GM19328 (cell line): ENCODE data around the gene SULF2.

Experiments
- ATAC-seq: cut with Tn5 transposase; IDR thresholded peaks from one replicate; pipeline ENCODE4 v1.9.1; 2021; ENCODE audit warnings: mild to moderate bottlenecking, moderate library complexity; ENCODE audit not compliant: unreplicated experiment

The SULF2 gene

DNA sequence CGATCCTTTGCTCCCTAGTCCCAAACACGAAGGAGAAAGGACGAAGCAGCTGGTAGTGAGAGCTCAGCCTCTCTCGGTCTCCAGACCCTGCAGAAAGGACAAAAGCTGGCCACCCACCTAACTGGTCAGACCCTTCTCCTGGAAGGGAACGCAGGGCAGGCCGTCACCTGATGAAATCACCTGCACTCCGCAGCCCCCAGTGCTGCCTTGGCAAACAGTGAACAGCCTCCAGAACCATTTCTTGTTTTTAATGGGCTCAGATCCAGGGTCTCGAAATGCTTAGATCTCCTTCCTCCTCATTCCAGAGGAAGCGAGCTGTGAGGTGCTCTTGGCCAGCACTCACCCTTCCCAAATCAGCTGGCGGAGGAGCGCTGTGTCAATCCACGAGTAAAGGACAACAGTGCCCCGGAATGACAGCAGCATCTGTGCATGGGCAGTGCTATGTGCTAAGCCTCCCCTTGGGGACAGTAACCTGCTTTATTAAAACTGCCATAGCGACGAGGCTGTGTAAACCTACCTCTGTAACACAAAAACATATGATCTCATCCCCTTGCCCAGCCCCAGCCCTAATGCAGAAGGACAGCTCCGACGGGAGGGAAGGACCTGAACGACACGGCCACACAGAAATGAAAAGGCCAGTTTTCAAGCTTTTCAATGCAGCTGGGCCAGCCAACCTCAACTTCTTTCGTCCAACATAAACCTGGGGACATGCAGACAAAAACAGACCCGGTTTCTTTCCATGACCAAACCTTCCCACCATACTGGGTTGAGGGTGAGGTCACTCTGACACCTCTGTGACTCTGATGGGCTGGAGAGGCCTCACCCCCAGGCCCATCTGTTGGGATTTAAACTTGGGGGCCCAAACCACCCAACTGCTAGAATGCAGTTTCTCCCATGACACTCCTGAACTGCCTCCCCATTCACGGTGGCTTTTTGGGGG lies 43.3 kb downstream of the SULF2 start:
- ATAC-seq: no peak

DNA sequence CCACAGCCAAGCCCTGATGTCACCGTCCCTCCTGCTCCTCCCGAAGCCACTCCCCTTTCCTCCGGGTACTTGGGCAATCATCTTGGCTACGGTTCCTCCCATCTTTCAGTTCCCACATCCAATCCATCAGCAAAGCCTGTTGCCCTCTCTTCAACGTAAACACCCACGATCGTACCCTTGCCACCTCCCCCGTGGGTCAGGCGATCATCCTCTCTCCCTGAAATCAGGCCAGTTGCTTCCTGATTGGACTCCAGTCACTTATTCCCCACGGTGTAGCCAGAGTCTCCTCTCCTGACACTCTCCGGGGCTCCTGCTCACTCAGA lies 44.5 kb downstream of the SULF2 start:
- ATAC-seq: no peak

DNA sequence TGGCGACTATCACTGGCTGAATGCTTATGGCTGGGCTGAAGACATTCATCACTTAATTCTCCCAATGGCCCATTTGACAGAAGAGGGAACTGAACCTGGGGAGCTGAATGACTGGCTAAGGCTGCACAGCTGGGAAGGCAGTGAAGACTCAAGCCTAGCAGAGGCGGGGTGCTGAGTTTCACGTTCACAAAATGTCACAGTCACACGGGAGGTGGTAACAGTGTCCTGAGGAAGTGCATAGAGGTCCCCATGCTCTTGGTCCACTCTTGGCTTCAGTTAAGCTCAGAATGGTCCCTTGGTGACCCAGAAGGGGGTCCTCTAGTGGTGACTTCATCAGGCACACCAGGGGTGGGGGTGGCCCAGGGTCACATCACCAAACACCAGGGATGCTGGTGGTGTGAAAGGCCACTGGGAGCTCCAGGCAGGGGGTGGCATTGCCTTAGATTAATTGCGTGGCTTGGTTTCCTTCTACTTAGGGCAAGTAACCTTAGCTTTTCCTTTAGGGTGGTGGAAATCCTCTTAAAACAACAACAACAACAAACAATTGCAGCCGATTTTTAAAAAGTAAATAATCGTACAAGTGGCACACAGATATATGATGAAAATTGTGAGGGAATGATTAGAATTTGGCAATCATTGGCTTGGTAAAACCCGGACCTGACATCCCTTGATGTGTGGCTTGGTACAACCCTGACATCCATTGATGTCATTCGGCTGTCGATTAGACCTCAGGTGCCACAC lies 45.0 kb downstream of the SULF2 start:
- no peak for ATAC-seq

DNA sequence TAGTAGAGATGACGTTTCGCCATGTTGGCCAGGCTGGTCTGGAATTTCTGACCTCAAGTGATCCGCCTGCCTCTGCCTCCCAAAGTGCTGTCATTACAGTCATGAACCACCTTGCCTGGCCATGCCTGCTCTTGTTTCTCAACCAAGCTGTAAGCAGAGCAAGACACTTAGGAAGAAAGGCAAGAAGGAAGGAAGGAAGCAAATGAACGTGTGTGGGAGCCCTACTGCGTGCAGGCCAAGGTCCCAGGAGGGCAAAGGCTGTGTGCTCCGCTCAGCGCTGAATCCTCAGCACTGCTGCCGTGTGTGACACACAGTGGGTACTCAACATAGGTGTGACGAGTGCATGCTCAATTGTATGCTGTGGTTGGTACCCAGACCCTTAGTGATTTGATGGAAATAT lies 47.4 kb downstream of the SULF2 start:
- ATAC-seq: no peak

DNA sequence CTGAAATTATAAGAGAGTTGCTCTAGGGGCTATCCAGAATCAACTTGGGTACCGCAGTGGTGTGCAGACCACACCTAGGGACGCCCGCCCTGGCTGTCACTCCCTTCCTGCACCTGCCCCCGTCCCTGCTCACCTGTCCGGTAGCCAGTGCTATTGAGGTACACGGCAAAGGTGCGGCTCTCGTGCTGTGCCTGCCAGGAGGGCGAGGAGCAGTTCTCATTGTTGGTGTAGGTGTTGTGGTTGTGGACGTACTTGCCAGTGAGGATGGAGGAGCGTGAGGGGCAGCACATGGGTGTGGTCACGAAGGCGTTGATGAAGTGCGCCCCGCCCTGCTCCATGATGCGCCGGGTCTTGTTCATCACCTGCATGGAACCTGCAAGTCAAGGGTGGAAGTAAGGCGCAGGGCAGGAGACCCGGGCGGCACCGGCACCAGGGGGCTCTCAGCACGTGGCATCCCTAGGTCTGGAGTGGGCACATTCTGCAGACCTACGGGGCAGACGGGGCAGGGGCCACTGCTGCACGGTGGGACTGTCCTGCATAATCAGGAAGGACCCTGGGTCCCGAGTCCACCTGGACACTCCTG lies 48.6 kb downstream of the SULF2 start:
- no peak for ATAC-seq

DNA sequence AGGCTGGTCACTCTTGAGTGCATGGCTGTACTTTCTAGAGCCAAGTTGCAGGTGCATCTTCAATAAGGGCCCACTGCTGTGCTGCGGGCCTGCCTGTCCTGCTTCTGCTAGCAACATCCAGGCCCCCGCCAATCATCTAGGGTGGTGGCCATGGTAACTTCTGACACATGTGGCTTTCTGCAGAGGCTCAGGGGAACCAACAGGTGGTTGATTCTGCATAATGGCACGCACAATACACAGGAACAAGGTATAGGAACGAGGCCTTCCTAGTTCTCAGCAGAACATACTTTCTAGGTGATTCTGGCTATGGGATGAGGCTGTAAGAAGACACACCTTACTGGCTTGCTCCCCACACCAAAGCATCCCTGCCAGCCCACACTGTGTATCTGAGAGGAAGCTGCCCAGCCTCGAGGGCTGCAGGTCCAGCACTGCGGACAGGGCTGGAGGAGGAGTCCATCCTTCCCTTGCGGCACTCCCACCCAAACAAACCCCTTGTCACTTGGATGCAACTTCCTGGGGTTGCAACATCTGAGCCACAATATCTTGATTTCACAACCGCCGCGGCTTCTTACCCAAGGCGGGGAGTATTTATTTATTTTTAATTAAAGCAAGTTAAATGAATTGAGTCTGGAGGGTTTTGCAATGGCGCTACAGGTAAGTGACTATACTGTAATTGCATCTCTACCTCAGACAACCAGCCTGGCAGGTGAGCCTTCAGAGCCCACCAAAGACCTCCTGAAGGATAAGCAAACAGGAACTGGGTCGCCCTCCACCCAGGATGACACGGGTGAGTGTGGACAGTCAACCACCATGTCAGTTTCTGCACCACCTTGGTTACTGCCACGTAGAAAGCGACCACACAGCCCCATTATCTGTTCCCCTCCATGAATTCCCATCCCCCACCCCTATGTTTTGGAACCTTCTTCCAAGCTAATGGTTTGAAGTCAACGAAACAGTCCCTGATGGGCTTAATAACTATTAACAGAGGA lies 49.6 kb downstream of the SULF2 start:
- no peak for ATAC-seq

DNA sequence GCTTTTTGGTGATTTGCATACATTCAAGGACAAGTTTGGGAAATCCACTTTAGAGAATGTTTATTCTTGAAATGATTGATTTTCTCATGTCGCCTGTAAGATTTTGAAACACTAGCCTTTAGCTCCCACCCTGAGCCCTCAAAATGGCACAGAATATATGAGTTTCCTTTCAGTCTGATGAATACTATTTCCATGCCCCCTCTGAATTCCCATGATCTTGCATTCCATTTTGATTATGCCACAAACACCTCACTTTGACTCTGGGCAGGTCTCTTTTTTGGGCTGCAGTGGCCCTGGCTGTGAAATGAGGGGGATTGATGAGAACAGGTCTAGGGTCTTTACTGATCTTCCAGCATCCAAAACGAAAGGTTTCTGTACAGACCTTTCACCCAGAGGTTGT lies 50.4 kb downstream of the SULF2 start:
- ATAC-seq: no peak

DNA sequence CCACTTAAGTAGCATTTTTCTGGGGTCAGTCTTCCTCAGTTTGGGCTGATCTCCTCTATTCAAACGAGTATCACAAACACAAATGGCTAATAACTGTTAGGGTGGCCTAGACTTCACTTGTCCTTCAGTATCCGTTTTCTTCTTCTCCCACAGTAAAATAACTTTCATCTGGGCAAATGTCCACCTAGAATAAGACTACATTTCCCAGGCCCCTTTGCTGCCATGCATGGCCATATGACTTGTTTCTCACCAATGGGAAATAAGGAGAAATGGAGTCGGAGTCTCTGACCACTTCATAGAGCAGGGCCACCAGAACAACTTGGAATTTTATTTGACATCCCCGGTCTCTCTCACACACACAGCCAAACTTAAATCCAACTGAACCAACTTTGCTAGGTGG lies 51.4 kb downstream of the SULF2 start:
- ATAC-seq: no peak

DNA sequence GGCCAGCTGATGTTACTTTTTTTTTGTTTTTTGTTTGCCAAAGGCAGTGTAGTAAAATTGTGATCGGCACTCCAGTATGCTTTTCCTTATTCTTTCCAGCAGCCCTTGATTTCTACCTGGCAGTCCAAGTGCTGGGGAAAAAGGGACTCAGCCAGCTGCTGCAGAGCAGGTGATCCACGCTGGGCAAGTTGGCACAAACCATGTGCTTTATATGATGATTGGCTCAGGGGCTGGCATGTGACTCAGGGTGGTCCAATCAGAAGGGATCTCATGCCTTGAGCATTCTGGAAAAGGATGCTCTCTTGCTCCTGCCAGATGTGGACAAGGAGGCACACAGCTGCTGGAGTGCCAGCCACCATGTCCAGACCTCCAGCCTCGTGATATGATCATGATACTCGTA lies 54.5 kb downstream of the SULF2 start:
- no peak for ATAC-seq

DNA sequence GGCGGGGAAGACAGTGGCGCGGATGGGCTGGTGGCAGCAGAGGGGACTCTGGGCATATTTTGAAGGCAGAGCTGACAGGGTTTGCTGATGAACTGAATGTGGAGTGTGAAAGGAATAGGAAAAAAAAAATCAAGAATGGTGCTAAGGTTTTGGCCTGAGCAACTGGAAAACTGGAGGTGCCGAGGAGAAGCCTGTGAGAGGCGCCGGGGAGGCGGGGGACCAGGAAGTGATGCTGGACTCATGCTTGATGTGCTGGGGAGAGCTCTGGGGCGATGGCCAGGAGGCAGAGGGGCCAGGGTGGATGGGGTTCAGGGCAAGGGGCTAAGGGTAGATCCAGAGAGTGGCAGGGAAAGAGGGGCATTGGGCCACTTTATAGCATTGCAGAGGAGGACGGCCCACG lies 55.8 kb downstream of the SULF2 start:
- no peak for ATAC-seq

DNA sequence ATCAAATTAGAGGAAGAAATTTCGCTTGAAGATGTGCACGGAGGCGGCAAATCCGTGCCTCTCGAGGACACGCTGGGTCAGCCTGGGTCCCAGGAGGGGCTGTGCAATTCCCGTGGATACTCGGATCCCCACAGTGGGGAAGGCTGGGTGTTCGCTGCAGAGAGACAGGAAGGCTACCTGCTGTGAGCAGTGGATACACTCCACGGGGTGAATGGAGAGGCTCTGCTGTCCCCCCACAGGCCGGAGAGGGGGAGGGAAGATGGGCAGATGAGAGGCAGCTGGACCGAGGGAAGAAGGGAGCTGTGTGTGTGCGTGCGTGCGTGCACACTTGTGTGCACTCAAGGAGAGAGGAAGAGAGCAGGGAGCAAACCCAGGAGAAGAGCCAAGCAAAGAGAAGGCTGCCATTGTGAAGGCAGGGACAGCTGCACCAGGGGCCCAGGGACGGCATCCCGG lies 57.3 kb downstream of the SULF2 start:
- ATAC-seq: no peak

DNA sequence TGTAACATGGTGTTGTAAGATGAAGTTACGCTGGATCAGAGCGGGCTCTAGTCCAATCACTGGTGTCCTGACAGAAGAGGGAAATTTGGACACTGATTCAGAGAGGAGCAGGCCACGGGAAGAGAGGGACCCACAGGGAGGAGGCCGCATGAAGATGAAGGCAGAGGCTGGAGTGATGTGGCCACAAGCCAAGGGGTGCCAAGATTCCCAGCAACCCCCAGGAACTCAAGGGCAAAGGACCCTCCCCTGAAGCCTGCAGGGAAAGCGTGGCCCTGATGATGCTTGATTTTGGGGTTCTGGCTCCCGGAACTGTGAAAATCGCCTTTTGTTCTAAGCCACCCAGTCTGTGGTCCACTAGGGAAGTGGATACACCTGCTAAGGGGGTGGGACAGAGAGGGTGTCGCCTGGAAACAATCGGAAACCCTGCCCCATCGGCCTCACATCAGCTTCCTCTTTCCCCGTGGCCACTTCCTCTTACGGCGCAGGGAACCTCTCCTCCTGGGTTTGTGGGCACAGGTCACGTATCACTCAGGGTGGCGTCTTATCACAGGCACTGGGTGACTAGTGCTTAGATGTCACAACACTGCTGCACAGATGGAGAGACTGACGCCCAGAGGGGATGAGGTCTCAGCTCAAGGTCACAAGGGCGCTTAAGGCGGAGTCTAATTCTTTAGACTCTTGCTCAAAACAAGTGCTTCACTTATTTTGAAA lies 58.0 kb downstream of the SULF2 start:
- ATAC-seq: peak; percentile 73

DNA sequence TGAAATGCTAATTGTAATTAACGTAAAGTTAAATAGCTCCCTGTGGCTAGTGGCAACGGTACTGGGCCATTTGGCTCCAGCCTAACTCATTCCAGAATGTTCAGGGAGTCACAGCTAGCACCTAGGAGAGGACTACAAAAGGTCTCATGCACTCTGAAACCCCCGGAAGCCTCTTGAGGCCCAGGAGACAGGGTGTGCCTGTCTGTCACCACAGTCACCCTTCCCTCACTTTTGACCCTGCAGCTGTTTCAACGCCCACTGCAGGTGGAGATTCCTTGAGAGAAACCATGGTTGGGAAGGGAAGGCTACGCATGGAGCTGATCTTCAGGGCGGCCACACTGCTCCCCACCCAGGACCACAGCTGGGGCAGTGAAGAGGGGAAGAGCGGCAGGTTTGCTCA lies 58.6 kb downstream of the SULF2 start:
- ATAC-seq: no peak

DNA sequence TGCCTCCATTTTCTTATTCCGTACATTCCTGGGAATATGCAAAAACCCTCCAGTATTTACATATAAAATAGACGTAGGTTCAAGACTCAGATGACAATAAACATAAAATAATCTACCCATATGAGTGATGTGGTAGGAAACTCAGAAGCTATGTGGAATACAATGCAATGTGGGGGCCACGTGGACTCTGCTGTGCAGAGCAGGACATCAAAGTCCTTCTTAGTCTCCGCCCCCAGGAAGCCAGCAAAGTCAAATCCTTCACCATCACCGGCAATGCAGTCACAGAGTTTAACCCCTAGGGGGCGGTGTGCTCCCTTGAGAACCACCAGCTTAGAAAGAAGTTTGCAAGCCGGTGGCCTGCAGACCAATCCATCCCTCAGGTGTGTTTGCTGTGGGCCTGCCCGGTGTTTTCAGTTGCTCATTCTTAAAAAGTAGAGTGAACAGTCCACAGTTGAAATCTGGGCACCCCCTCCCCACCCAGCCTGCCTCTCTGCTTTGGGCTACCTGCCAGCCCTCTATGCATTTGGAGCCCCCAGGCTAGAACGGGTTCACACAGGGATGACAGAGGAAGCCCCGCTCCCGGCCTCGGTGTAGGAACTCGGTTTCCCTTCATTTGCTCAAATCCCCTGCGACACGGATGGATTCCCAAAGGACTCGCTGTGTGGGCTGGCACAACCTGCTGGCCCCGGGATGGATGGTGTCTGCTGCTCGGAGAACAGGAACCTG lies 59.9 kb downstream of the SULF2 start:
- ATAC-seq: no peak

DNA sequence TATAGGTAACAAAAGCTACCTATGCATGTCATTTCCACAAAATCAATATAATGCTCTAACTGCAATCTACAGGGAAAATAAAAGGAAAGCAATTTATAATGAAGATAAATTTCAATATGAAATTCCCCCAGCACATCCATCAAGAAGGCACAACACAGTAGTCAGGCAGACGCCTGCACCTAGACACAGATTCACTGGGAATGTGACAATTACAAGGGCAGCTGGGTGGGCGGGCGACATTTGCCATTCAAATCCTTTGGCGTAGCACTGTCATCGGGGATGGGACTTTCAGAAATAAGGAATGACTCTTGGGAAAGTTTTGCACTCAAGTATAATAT lies 60.4 kb downstream of the SULF2 start:
- ATAC-seq: no peak

DNA sequence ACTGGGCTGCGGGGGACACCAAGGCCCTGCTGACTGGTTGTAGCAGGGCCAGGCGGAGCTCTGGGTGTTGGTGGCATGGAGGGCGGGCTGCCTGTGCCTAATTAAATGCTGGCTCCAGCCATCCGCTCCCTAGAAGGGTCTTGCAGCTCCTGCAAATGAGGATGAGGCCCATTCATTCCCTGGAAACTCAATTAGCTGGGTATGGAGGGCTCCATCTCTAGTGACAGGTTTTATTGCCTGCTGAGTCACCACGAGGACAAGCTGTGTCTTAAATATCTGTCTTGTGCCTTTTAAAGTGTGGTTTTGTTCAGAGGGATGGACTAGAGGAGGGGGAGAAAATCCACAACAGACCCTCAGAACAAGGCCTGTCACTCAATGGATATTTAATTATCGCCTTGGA lies 60.9 kb downstream of the SULF2 start:
- ATAC-seq: no peak

DNA sequence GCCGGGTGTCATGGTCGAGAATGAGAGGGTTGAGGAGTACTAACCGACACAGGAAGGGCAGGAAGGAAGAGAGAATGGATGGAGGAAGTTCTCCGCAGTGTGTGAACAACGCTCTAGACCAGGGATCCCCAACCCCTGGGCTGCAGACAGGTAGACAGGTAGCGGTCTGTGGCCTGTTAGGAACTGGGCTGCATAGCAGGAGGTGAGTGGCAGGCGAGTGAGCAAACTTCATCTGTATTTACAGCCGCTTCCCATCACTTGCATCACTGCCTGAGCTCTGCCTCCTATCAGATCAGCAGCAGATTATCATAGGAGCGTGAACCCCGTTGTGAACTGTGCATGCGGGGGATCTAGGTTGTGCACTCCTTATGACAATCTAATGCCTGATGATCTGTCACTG lies 62.0 kb downstream of the SULF2 start:
- ATAC-seq: no peak

DNA sequence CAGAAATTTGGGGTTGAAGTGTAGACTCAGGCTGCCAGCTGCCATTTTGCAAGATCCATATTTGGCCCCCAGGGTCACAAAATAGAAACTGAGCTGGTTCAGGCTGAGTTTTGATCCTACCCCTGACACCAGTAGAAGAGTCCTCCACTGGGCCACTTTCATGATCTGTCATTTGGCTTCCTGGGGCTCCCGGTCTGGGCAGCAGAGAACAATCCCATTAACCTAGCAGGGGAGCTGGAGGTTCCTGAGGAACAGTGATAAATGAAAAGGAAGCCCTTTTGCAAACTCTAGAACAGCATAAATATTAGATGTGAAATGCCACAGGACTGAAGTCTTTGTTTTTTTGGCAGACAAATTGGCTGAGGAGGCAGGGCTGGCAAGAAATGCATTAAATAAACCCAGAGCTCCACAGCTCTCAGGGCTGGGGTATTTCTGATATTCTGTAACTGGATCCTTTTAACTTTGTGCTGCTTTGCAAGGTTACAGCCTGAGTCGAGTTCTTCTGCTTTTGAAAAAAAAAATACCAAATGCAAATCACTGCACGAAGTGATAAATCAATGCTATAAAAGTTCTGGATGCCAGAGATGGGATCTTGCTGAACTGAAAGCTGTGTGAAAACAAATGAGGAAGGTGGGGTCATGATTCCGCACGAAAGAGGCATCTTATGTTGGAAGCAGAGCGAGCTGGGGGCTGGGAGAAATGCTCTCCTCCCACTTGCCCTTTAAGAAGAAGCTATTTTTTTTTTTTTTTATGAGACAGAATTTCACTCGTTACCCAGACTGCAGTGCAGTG lies 64.4 kb downstream of the SULF2 start:
- ATAC-seq: no peak

DNA sequence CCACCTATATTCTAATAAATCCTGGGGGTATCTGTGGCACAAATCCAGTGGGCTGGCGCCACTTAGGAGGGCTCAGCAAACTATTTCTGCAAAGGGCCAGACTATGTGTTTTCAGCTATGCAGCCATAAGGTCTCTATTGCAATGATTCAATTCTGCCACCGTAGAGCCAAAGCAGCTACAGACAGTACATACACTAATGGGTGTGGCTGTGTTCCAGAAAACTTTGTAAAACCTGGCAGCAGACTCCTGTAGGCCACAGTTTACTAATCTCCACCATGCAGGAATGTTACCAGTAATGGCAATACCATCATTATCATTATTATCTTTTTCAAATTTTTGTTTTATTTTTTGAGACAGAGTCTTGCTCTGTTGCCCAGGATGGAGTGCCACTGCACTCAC lies 65.7 kb downstream of the SULF2 start:
- ATAC-seq: no peak
